Loucy (cell line): ENCODE results near the gene P2RX4.

ENCODE experiments used
- H2AFZ ChIP-seq: fragments of 200-600 bp; sonication (generic); 2 replicates; pipeline ENCODE4 v1.6.0; 2016; ENCODE audit warnings: antibody characterized with exemption, mild to moderate bottlenecking, low read length, moderate library complexity
- H3F3A ChIP-seq: fragments of 200-600 bp; 2 replicates; pipeline ENCODE4 v1.6.0; 2016; ENCODE audit warnings: antibody characterized with exemption, low read depth, mild to moderate bottlenecking
- H3K27me3 ChIP-seq: fragments of 200-600 bp; sonication (generic); 2 replicates; pipeline ENCODE4 v1.6.1; 2014; ENCODE audit warnings: low read length, mild to moderate bottlenecking; ENCODE audit not compliant: insufficient read depth, poor library complexity, severe bottlenecking
- H3K36me3 ChIP-seq: fragments of 200-600 bp; sonication (generic); 2 replicates; pipeline ENCODE4 v1.6.1; 2016; ENCODE audit warnings: low read length; ENCODE audit not compliant: insufficient read depth
- H3K4me1 ChIP-seq: fragments of 200-600 bp; sonication (generic); 2 replicates; pipeline ENCODE4 v1.5.1; 2014; ENCODE audit warnings: low read length, mild to moderate bottlenecking; ENCODE audit not compliant: insufficient read depth, poor library complexity, severe bottlenecking
- H3K4me2 ChIP-seq: fragments of 200-600 bp; sonication (generic); 2 replicates; pipeline ENCODE4 v1.6.0; 2014; ENCODE audit warnings: antibody characterized with exemption, low read length, low read depth, mild to moderate bottlenecking; ENCODE audit not compliant: poor library complexity, severe bottlenecking
- H3K4me3 ChIP-seq: fragments of 200-600 bp; sonication (generic); 2 replicates; pipeline ENCODE4 v1.5.1; 2014; ENCODE audit warnings: low read length, mild to moderate bottlenecking, mixed read lengths; ENCODE audit not compliant: poor library complexity, severe bottlenecking
- H3K79me2 ChIP-seq: fragments of 200-600 bp; sonication (generic); 2 replicates; pipeline ENCODE4 v1.6.1; 2014; ENCODE audit warnings: low read length; ENCODE audit not compliant: insufficient read depth
- H3K9ac ChIP-seq: fragments of 200-600 bp; sonication (generic); 2 replicates; pipeline ENCODE4 v1.6.0; 2014; ENCODE audit warnings: mild to moderate bottlenecking, low read depth, low read length, moderate library complexity; ENCODE audit not compliant: poor library complexity, severe bottlenecking
- H3K9me2 ChIP-seq: fragments of 200-600 bp; sonication (generic); replicated peaks from 2 replicates; pipeline ENCODE4 v1.6.1; 2016; ENCODE audit warnings: low read depth, low read length, mixed read lengths
- H3K9me3 ChIP-seq: fragments of 200-600 bp; sonication (generic); 2 replicates; pipeline ENCODE4 v1.6.1; 2014; ENCODE audit warnings: mild to moderate bottlenecking, antibody characterized with exemption, low read length, low read depth; ENCODE audit not compliant: insufficient read depth
- H4K20me1 ChIP-seq: fragments of 200-600 bp; sonication (generic); 2 replicates; pipeline ENCODE4 v1.6.0; 2014; ENCODE audit warnings: antibody characterized with exemption, low read length, mild to moderate bottlenecking; ENCODE audit not compliant: insufficient read depth, poor library complexity, severe bottlenecking
- EZH2phosphoT487 ChIP-seq: fragments of 200-600 bp; IDR thresholded peaks from 2 replicates; pipeline ENCODE4 v1.6.1; 2018; ENCODE audit warnings: antibody characterized with exemption, mild to moderate bottlenecking, moderate library complexity, borderline replicate concordance
- TF ChIP-seq, protein P1 (sequence below): fragments of 200-600 bp; sonication (generic); conservative IDR thresholded peaks from 2 replicates; pipeline ENCODE4 v1.5.1; 2014; ENCODE audit warnings: mild to moderate bottlenecking, antibody characterized with exemption, low read length

Gene P2RX4

DNA sequence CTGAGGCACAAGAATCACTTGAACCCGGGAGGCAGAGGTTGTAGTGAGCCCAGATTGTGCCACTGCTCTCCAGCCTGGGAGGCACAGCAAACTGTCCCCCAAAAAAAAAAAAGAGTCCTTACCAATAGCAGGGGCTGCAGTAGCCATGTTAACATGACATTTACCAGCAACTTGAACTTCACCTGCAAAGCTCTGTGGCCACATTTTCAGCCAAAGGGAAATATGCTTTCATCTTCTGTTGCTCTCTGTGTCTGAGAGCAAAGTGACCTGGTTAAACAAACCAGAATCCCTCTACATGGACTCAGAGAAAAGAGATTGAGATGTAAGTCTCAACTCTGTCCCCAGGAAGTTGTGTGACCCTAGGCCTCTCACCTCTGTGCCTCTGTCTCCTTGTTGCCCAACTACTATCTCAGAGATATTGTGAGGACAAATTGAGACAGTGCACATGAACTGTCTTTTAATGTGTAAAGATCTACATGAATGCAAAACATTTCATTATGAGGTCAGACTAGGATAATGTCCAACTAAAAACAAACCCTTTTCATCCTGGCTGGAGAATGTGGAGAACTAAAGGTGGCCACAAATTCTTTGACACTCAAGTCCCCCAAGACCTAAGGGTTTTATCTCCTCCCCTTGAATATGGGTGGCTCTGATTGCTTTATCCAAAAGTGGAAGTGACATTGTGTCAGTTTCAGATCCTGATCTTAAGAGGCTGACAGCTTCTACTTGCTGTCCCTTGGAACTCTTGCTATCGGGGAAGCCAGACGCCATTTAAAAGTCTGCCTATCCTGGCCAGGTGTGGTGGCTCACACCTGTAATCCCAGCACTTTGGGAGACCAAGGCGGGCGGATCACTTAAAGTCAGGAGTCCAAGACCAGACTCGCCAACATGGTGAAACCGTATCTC, 24.7 kb upstream of the P2RX4 start:
- Histone ChIP-seq H3K9me3 (no peaks in the 10 kb centered on the region), H4K20me1 (no peaks in the 10 kb centered on the region), H3K36me3 (no peaks in the 10 kb centered on the region), H3K9me2 (no peaks in the 10 kb centered on the region), H3K79me2 (no peaks in the 10 kb centered on the region), H3K4me1 (no peaks in the 10 kb centered on the region), H3K9ac (no peak overlapping the region), H3K4me3 (no peak overlapping the region), H2AFZ (no peak overlapping the region), H3K27me3 (no peaks in the 10 kb centered on the region), H3F3A (no peaks in the 10 kb centered on the region), H3K4me2 (no peak overlapping the region)
- TF ChIP-seq, protein P1, sequence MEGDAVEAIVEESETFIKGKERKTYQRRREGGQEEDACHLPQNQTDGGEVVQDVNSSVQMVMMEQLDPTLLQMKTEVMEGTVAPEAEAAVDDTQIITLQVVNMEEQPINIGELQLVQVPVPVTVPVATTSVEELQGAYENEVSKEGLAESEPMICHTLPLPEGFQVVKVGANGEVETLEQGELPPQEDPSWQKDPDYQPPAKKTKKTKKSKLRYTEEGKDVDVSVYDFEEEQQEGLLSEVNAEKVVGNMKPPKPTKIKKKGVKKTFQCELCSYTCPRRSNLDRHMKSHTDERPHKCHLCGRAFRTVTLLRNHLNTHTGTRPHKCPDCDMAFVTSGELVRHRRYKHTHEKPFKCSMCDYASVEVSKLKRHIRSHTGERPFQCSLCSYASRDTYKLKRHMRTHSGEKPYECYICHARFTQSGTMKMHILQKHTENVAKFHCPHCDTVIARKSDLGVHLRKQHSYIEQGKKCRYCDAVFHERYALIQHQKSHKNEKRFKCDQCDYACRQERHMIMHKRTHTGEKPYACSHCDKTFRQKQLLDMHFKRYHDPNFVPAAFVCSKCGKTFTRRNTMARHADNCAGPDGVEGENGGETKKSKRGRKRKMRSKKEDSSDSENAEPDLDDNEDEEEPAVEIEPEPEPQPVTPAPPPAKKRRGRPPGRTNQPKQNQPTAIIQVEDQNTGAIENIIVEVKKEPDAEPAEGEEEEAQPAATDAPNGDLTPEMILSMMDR: no peak
- TF ChIP-seq EZH2phosphoT487: no peak

DNA sequence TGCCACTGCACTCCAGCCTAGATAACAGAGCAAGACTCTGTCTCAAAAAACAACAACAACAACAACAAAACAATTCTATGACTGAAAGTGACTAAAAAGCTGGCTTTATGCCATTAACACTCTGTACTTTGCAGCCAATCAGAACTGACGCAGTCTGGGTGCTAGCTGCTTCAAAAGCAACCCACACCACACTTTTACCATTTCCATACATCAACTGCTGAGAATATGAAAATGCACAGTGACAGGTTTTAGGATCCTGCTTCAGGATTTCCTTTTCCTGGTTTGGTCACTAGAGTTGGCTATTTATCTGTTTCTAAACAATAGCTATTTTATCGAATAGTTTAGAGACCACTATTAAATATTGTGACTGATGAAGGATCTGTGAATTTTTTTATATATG, 23.1 kb upstream of the P2RX4 start:
- Histone ChIP-seq H4K20me1 (no peaks in the 10 kb centered on the region), H3K9me3 (no peaks in the 10 kb centered on the region), H3K4me2 (no peak overlapping the region), H3K27me3 (no peaks in the 10 kb centered on the region), H3K9me2 (no peaks in the 10 kb centered on the region), H3K36me3 (no peaks in the 10 kb centered on the region), H3K4me3 (no peak overlapping the region), H3K9ac (no peak overlapping the region), H2AFZ (no peak overlapping the region), H3F3A (no peaks in the 10 kb centered on the region), H3K79me2 (no peaks in the 10 kb centered on the region), H3K4me1 (no peaks in the 10 kb centered on the region)
- no peak for TF ChIP-seq EZH2phosphoT487
- TF ChIP-seq, protein P1: no peak

DNA sequence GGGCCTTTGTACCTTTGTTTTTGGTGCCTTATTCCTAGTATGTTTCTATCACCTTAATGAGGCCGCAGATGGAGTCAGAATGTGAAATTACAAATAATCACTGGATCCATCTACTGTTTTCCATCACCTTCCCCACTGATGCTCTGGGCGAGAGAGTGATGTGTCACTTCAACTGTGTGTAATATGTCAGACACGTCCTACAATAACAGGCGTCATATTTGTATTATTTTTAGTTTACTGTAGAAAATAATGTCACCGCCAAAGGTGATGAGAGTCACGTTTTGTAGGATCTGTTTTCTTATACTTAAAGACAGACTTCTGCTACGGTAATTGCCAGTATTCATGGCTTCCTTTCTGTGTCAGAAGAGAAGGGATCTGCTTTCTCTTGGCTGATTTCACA, 22.4 kb upstream of the P2RX4 start:
- no peaks in the 10 kb centered on the region for H4K20me1 ChIP-seq

More for the DNA sequence above, 22.4 kb upstream of the P2RX4 start:
- H3K9me3 ChIP-seq: no peaks in the 10 kb centered on the region
- H3K4me3 ChIP-seq: no peak overlapping the region
- no peak overlapping the region for H3K9ac ChIP-seq
- no peaks in the 10 kb centered on the region for H3K4me1 ChIP-seq
- TF ChIP-seq EZH2phosphoT487: no peak
- TF ChIP-seq, protein P1: no peak
- H3K79me2 ChIP-seq: no peaks in the 10 kb centered on the region
- H3K4me2 ChIP-seq: no peak overlapping the region
- no peaks in the 10 kb centered on the region for H3F3A ChIP-seq
- no peak overlapping the region for H2AFZ ChIP-seq
- no peaks in the 10 kb centered on the region for H3K9me2 ChIP-seq
- no peaks in the 10 kb centered on the region for H3K27me3 ChIP-seq
- no peaks in the 10 kb centered on the region for H3K36me3 ChIP-seq
